ENCODE data around the gene PHAF1.

GRCh38 chr16:67169642-67170167 lies 60.0 kb downstream of the PHAF1 start:
- TF ChIP-seq CTCF (IDR thresholded peaks at IDR 0.05) (no peak), POLR2A (IDR thresholded peaks at IDR 0.05) (no peak)
